ENCODE results near the gene CDH12.
"Not testable (repeated sequence)": the region's sequence is repeated elsewhere in the genome, so short reads cannot be mapped to it uniquely, and the experiment has no call there.

Gene CDH12

GRCh38 chr5:22111320-22111719, 741.8 kb downstream of the CDH12 start:
- in situ Hi-C loops (cut with MboI; ENCODE audit: low pct_unique_long_range_greater_than_20kb, low sequenced_read_pairs) = no loop called here

DNA sequence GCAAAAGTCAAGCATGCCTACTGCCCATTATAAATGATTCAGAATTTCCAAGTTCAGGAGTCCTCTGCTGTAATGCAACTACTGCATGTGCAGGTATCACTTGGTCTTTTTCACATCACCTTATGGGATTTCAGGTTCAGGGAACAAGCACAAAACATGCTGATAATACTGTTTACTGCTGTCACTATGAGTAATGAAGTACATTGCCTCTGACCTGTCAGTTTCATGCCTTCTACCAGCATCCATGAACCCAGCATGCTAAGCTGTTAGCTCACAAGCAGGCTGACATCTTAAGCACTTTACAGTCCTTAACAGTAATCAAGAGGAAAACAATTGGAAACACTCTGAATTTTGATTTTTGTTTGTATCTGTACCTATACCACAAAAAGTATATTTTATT, 743.8 kb downstream of the CDH12 start:
- in situ Hi-C loops (cut with MboI; ENCODE audit: low pct_unique_long_range_greater_than_20kb, low sequenced_read_pairs) = no loop called here
- no peak for DNase-seq

More at GRCh38 chr5:22111320-22111719, 741.8 kb downstream of the CDH12 start:
- DNase-seq = no peak

DNA sequence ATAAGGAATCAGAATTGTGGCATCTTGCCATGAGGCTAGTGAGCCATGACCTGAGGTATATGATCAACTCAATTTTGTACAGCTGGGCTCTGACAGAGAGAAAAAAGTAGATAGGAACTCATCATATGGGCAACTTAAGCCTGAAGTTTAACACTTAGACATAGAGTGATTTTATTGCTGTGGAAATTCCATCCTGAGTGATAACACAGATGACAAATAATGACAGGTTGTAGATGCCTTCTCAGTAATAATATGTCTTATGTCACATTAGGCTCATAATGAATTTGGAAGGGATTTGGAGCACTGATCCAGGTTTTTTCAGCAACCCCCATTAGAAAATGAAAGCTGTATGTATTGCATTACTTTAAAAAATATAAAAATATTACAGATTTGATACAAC, 744.6 kb downstream of the CDH12 start:
- in situ Hi-C loops (cut with MboI; ENCODE audit: low pct_unique_long_range_greater_than_20kb, low sequenced_read_pairs) = no loop called here
- DNase-seq = no peak

- DNase-seq = no peak
- in situ Hi-C loops (cut with MboI; ENCODE audit: low pct_unique_long_range_greater_than_20kb, low sequenced_read_pairs) = no loop called here
Measured at GRCh38 chr5:22102823-22103359, 750.3 kb downstream of the CDH12 start.

GRCh38 chr5:22088517-22088916, 764.6 kb downstream of the CDH12 start:
- no peak for DNase-seq
- in situ Hi-C loops (cut with MboI; ENCODE audit: low pct_unique_long_range_greater_than_20kb, low sequenced_read_pairs) = no loop called here

- DNase-seq = no peak
- in situ Hi-C loops (cut with MboI; ENCODE audit: low pct_unique_long_range_greater_than_20kb, low sequenced_read_pairs) = no loop called here
Measured at GRCh38 chr5:22079566-22079965, 773.6 kb downstream of the CDH12 start.

DNA sequence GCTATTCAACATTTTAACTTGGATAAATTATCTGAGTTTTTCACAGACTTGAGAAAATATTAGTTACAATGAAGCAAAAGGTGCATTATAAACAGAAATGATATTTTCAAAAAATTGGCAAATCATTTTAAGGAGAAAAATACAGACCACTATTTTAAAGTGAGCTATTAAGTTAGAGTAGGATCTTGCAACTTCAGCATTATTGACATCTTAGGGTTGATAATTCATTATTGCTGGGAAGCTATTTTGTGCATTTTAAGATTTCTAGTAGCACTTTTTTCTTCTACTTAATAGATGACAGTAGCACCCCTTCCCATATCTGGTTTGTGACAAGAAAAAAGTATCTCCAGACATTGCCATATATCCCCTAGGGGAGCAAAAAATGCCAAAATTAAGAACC, 774.1 kb downstream of the CDH12 start:
- in situ Hi-C loops (cut with MboI; ENCODE audit: low pct_unique_long_range_greater_than_20kb, low sequenced_read_pairs) = no loop called here
- no peak for DNase-seq

DNA sequence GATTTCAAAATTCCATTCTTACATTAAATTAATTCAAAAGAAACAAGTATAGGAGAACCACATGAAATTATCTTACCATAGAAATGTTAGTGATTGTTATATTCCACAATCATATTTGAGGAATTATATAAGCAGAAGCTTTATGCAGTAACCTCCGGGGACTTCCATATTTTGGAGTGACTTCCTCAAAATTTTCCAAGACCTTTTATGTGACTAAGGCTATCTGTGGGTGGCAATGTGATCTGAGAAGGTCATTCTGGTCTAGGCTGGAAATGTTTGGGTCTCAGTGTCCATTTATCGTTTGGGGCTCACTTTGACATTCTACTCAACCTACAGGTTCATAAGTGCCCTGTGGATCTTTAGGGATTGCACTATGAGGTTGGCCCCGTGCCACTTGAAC, 776.6 kb downstream of the CDH12 start:
- DNase-seq = no peak
- in situ Hi-C loops (cut with MboI; ENCODE audit: low pct_unique_long_range_greater_than_20kb, low sequenced_read_pairs) = no loop called here

DNA sequence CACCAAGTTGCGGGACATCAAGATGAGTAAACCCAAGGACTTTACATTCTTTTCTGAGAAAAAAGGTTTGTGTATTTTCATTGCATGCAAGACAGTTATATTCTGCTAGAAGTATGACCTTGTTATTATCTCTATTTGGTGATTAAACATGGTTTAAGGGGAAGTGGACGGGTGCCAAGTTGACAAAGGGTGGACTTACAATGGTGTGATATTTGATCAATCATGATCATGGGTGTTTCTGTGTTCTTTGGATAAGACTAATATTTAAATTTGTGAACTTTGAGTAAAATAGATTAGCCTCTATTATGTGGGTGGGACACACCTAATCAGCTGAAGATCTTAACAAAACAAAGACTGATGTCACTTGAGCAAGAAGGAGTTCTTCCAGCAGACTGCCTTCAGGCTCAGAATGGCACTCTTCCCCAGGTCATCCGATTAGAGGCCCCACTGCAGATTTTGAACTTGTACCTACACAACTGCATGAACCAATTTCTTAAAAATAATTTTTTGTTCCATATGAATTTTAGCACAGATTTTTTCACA, 782.9 kb downstream of the CDH12 start:
- in situ Hi-C loops (cut with MboI; ENCODE audit: low pct_unique_long_range_greater_than_20kb, low sequenced_read_pairs) = no loop called here

DNA sequence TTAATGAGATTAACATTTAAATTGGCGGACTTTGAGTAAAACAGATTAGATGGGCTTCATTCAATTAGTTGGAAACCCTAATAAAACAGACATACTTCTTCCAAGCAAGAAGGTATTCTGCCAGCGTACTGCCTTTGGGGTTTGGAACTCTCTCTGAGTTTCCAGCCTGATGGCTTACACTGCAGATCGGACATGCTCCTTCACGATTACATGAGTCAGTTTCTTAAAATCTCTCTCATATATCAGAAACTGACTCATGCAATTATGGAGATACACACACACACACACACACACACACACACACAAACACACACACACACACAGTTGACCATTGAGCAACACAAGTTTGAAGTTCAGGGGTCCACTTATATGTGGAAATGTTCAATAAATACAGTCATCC, 789.4 kb downstream of the CDH12 start:
- in situ Hi-C loops (cut with MboI; ENCODE audit: low pct_unique_long_range_greater_than_20kb, low sequenced_read_pairs) = no loop called here
- DNase-seq = no peak

More for the DNA sequence above, 782.9 kb downstream of the CDH12 start:
- DNase-seq = no peak

- in situ Hi-C loops (cut with MboI; ENCODE audit: low pct_unique_long_range_greater_than_20kb, low sequenced_read_pairs) = no loop called here
- DNase-seq = no peak
Measured at GRCh38 chr5:22058620-22059019, 794.5 kb downstream of the CDH12 start.

DNA sequence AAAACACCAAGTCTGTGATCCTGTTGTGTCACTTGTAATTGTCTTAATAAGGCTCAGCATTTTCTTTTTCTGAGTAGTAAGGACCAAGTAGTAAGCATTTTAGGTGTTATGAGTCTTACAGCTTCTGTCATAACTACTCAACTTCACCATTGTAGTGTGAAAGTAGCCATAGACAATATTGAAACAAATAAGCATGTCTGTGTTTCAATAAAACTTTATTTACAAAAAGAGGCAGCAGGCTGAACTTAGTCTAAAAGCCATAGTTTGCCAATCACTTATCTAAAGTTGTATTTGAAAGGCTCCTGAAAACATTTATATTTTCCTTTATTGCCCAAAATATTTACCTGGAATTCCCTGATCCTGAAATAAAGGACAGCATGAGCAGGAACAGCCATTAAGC, 796.1 kb downstream of the CDH12 start:
- in situ Hi-C loops (cut with MboI; ENCODE audit: low pct_unique_long_range_greater_than_20kb, low sequenced_read_pairs) = no loop called here
- no peak for DNase-seq

GRCh38 chr5:22056601-22057000, 796.5 kb downstream of the CDH12 start:
- in situ Hi-C loops (cut with MboI; ENCODE audit: low pct_unique_long_range_greater_than_20kb, low sequenced_read_pairs) = no loop called here
- no peak for DNase-seq

- in situ Hi-C loops (cut with MboI; ENCODE audit: low pct_unique_long_range_greater_than_20kb, low sequenced_read_pairs) = no loop called here
- no peak for DNase-seq
Measured at GRCh38 chr5:22053195-22053594, 799.9 kb downstream of the CDH12 start.

GRCh38 chr5:22051881-22052280, 801.3 kb downstream of the CDH12 start:
- DNase-seq = no peak
- in situ Hi-C loops (cut with MboI; ENCODE audit: low pct_unique_long_range_greater_than_20kb, low sequenced_read_pairs) = no loop called here

DNA sequence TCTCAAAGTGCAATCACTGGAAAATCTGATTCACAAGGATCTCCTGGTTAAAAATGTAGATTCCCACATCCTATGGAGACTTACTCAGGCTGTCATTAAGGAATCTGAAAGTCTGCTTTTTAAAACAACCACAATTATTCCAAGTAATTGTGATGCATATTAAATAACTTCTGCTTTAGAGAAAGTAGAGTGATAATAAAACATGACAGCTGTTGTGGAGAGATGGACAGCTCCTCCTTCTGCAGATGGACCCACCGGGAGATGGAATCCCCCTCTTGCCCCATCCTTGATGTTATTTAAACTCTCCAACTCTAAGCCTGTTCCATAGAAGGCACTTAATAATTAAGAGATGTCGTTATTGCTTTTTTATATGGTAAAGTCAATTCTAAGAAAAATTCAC, 802.2 kb downstream of the CDH12 start:
- in situ Hi-C loops (cut with MboI; ENCODE audit: low pct_unique_long_range_greater_than_20kb, low sequenced_read_pairs) = no loop called here
- DNase-seq = no peak

DNA sequence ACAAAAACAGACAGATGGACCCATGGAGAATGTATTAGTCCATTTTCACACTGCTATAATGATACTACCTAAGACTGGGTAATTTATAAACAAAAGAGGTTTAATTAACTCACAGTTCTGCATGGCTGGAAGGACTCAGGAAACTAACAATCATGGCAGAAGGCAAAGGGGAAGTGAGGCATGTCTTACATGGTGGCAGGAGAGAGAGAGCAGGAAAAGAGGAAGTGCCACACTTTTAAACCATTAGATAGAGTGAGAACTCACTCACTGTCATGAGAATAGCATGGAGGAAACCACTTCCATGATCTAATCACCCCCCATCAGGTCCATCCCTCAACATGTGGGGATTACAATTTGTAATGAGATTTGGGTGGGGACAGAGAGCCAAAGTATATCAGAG, 808.9 kb downstream of the CDH12 start:
- peak; percentile 58 for DNase-seq
- in situ Hi-C loops (cut with MboI; ENCODE audit: low pct_unique_long_range_greater_than_20kb, low sequenced_read_pairs) = no loop called here

- in situ Hi-C loops (cut with MboI; ENCODE audit: low pct_unique_long_range_greater_than_20kb, low sequenced_read_pairs) = no loop called here
- no peak for DNase-seq
Measured at GRCh38 chr5:22036061-22036460, 817.1 kb downstream of the CDH12 start.

DNA sequence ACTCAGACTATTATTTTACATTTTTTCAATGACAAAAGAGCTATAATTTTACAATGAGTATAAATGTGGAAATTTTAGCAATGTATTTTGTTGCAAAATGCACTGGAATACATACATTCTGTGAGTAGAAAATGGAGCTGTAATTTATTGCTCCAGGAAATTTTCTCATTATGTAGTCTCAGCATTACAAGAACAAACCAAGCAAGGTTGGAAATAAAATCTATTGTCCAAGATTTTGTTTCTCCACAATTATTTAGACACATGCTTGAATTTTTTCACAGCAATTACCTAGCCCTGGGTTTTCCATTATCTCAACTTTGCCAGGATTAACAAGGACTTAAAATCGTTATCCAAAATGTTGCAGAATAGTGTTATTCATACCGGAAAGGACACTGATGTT, 820.1 kb downstream of the CDH12 start:
- no peak for DNase-seq
- in situ Hi-C loops (cut with MboI; ENCODE audit: low pct_unique_long_range_greater_than_20kb, low sequenced_read_pairs) = no loop called here

GRCh38 chr5:22023784-22024183, 829.4 kb downstream of the CDH12 start:
- in situ Hi-C loops (cut with MboI; ENCODE audit: low pct_unique_long_range_greater_than_20kb, low sequenced_read_pairs) = no loop called here
- DNase-seq = no peak

DNA sequence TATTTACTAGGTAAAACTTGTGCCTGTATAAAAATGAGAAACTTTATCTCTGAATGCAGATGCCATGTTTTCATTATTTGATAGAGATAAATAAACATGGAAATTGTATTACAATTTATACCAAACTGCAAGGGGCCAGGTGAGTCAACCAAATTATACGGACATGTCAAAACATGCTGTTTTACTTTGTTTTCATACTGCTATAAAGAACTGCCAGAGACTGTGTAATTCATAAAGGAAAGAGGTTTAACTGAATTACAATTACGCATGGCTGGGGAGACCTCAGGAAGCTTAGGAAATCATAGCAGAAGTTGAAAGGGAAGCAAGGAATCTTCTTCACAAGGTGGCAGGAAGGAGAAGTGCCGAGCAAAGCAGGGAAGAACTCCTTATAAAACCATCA, 840.3 kb downstream of the CDH12 start:
- in situ Hi-C loops (cut with MboI; ENCODE audit: low pct_unique_long_range_greater_than_20kb, low sequenced_read_pairs); DNase-seq: not testable (repeated sequence)

All from KBM-7 (cell line).